ENCODE data around the gene RMRP.

The RMRP gene

DNA sequence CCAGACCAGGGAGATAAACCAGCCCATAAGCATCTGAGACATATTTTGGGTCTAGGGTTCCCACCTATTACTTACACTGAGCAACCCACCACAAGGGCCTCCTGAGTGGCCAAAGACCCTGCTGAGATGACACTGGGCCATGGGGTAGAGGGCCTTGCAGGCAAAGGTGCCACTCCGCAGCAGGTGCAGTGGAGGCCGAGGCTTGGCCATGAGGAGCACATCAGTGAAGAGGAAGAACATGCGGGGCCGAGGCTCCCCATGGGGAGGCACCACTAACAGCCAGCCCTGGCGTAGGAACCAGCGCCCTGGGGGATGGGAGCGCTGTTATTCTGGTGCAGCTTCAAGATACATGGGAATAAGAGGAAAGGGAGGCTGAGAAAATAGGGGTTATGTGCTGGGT, 4.6 kb upstream of the RMRP start:
- peaks cover 60% of the 10 kb centered on the region for H3K4me1 Mint-ChIP-seq (ENCODE audit: low read depth)
- peak overlapping the region; percentile 12 for H3K27ac Mint-ChIP-seq
- peaks cover 2% of the 10 kb centered on the region for H3K36me3 Mint-ChIP-seq
- no peaks in the 10 kb centered on the region for H3K27me3 Mint-ChIP-seq
- no peaks in the 10 kb centered on the region for H3K9me3 Mint-ChIP-seq (ENCODE audit: low read depth)
- no peak overlapping the region for H3K4me3 Mint-ChIP-seq

DNA sequence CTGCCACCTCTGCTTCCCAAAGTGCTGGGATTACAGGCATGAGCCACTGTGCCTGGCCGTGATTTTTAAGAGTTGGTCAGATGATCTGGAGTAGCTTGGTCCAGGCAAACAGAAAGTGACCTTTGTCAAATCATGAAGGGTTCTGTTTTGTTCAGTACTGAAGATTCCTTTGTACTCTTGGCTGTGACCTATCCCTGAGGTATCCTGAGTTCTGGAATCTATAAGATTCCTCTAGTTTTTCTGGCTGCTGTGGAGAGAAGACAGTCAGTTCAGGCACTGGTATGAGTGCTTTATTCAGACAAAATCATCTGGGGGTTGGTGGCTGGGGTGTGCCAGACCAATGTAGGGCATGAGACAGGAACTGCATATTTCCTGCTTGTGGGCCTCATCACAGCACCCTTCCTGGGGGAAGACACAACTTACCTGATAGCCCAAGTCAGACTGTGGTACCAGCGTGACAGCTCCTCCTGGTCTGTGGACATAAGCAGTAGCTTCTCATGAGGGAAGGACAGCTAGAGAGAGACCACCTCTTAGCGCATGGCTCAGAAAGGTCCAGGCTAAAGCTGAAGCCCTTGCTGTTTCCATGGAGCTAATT, 4.0 kb upstream of the RMRP start:
- Mint-ChIP-seq H3K9me3 (ENCODE audit: low read depth) (no peaks in the 10 kb centered on the region), H3K4me1 (ENCODE audit: low read depth) (peaks cover 66% of the 10 kb centered on the region), H3K27ac (peak overlapping the region; percentile 89), H3K4me3 (peak overlapping the region; percentile 23), H3K36me3 (peaks cover 2% of the 10 kb centered on the region), H3K27me3 (no peaks in the 10 kb centered on the region)

GRCh38 chr9:35660966-35661415, 3.2 kb upstream of the RMRP start:
- peak overlapping the region; percentile 13 for H3K4me3 Mint-ChIP-seq
- peaks cover 2% of the 10 kb centered on the region for H3K36me3 Mint-ChIP-seq
- peak overlapping the region; percentile 22 for H3K27ac Mint-ChIP-seq

DNA sequence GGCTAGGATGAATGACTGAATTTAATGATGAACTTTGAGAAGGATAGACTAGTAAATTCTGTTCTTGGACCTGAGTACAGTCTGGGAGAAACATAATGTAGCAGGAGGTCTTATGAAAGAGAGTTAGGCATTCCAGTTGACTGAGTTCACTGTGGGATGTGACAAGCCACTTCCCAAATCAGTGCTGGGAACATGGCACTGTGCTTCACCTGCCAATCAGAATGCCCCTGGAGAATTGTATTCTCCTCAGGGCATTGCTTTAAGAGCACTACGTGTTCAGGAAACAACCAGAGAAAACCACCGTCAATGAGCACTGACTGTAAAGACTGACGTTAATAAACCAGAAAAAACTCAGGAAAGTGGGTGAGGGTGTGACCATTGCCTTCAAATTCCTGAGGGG, 1.5 kb upstream of the RMRP start:
- Mint-ChIP-seq H3K9me3 (ENCODE audit: low read depth) (no peaks in the 10 kb centered on the region), H3K4me1 (ENCODE audit: low read depth) (peaks cover 71% of the 10 kb centered on the region), H3K36me3 (peaks cover 2% of the 10 kb centered on the region), H3K27ac (peak overlapping the region; percentile 70), H3K27me3 (no peaks in the 10 kb centered on the region), H3K4me3 (peak overlapping the region; percentile 85)

More at GRCh38 chr9:35660966-35661415, 3.2 kb upstream of the RMRP start:
- no peaks in the 10 kb centered on the region for H3K9me3 Mint-ChIP-seq (ENCODE audit: low read depth)
- no peaks in the 10 kb centered on the region for H3K27me3 Mint-ChIP-seq
- peaks cover 71% of the 10 kb centered on the region for H3K4me1 Mint-ChIP-seq (ENCODE audit: low read depth)

- Mint-ChIP-seq H3K27me3 (no peaks in the 10 kb centered on the region), H3K4me3 (peak overlapping the region; percentile 85), H3K27ac (peak overlapping the region; percentile 70), H3K9me3 (ENCODE audit: low read depth) (no peaks in the 10 kb centered on the region), H3K4me1 (ENCODE audit: low read depth) (peaks cover 68% of the 10 kb centered on the region), H3K36me3 (peaks cover 2% of the 10 kb centered on the region)
Measured at GRCh38 chr9:35658968-35659220, 1.1 kb upstream of the RMRP start.

DNA sequence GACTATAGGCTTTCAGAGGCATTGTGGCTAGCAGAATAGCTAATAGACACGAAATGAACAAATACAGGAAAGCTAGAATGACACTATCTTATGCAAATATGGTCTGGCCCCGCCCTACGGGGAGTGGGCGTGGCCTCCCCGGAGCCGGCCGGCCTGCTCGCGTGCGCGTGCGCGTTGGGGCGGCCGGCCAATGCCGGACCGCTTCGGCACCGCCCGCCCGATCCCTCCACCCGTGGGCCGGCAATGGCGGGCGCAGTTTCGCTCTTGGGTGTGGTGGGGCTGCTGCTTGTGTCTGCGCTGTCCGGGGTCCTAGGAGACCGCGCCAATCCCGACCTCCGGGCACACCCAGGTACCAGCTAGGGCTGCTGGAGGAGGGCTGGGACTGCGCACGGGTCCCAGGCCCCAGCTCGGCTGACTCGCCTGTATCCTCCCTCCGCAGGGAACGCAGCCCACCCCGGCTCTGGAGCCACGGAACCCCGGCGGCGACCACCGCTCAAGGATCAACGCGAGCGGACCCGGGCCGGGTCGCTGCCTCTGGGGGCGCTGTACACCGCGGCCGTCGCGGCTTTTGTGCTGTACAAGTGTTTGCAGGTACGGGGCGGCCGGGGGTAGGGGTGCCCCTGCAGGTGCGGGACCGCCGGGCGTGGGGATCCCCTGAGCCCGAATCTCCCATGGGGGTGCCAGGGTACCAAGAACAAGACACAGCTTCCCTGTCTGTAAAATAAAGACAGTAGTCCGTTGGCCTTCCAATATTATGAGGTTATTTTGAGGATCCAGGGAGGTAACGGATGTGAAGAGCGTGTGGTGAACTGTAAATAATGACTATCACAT, 533 bp upstream of the RMRP start, which contains the start of gene CCDC107:
TSS of gene CCDC107 (plus strand) at position 156 of the 831 bp plus-strand sequence. CDS start at position 244, 88 bp downstream.
- peak within 1 kb of the TSS; percentile 99 for H3K27ac Mint-ChIP-seq
- peaks cover 67% of the 10 kb centered on the region for H3K4me1 Mint-ChIP-seq (ENCODE audit: low read depth)
- peak within 1 kb of the TSS; percentile 85 for H3K4me3 Mint-ChIP-seq
- no peaks in the 10 kb centered on the region for H3K27me3 Mint-ChIP-seq
- H3K9me3 Mint-ChIP-seq (ENCODE audit: low read depth), result no peaks in the 10 kb centered on the region
- H3K36me3 Mint-ChIP-seq, result peaks cover 2% of the 10 kb centered on the region

DNA sequence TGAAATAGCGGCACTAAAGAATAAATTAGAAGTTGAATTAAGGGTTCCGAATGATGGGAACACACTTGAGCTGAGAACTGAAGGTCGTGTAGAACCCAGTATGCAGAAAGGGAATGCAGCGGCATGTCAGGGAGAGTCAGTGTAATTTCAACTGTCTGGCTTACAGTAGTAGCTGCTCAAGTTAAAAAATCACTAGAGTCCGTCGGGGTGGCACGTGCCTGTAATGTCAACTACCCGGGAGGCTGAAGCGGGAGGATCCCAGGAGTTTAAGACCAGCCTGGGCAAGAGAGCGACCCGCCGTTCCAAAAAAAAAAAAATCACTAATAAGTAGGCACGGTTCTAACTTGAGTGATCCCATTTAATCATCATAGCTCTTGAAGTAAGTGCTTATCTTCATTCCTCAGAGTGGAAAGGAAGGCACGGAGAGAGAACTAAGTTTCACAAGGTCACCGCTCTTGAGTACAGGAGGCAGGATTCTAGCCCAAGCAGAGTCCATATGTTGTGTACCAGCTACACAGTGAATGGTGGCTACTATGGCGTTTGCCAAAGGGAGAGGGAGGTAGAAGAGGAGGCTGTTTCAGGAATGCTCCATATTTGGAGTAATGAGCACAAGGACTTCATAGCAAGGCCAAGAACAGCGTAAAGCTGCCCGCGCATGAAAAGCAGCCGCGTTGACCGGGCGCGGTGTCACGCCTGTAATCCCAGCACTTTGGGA, 831 bp downstream of the RMRP start:
- Mint-ChIP-seq H3K36me3 (peaks cover 2% of the 10 kb centered on the region), H3K27me3 (no peaks in the 10 kb centered on the region), H3K4me1 (ENCODE audit: low read depth) (peaks cover 64% of the 10 kb centered on the region)

DNA sequence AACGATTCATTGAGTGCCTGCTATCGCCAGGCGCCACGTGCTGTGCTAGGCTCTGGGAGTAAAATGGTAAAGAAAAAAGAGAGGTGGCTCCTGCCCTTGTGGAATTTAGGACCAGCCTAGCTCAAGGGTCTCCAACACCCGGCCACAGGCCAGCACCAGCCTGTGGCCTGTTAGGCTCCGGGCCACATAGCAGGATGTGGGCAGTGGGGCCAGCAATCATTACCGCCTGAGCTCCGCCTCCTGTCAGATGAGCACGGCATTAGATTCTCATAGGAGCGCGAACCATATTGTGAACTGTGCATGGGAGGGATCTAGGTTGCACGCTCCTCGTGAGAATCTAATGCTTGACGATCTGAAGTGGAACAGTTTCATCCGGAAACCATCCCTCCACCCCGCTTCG, 1.5 kb downstream of the RMRP start:
- Mint-ChIP-seq H3K4me3 (peak overlapping the region; percentile 85), H3K9me3 (ENCODE audit: low read depth) (no peaks in the 10 kb centered on the region), H3K27me3 (no peaks in the 10 kb centered on the region), H3K36me3 (peaks cover 2% of the 10 kb centered on the region), H3K27ac (peak overlapping the region; percentile 99), H3K4me1 (ENCODE audit: low read depth) (peaks cover 66% of the 10 kb centered on the region)

More for the DNA sequence above, 831 bp downstream of the RMRP start:
- Mint-ChIP-seq H3K4me3 (peak overlapping the region; percentile 85), H3K27ac (peak overlapping the region; percentile 99), H3K9me3 (ENCODE audit: low read depth) (no peaks in the 10 kb centered on the region)

GRCh38 chr9:35653611-35654010, 4.2 kb downstream of the RMRP start:
- Mint-ChIP-seq H3K27me3 (no peaks in the 10 kb centered on the region), H3K9me3 (ENCODE audit: low read depth) (no peaks in the 10 kb centered on the region), H3K36me3 (no peaks in the 10 kb centered on the region), H3K27ac (no peak overlapping the region), H3K4me1 (ENCODE audit: low read depth) (peaks cover 60% of the 10 kb centered on the region), H3K4me3 (no peak overlapping the region)

- peaks cover 66% of the 10 kb centered on the region for H3K4me1 Mint-ChIP-seq (ENCODE audit: low read depth)
- H3K9me3 Mint-ChIP-seq (ENCODE audit: low read depth), result no peaks in the 10 kb centered on the region
- H3K4me3 Mint-ChIP-seq, result no peak overlapping the region
- H3K27me3 Mint-ChIP-seq, result no peaks in the 10 kb centered on the region
- no peaks in the 10 kb centered on the region for H3K36me3 Mint-ChIP-seq
- H3K27ac Mint-ChIP-seq, result no peak overlapping the region
Measured at GRCh38 chr9:35652829-35653209, 5.0 kb downstream of the RMRP start.

DNA sequence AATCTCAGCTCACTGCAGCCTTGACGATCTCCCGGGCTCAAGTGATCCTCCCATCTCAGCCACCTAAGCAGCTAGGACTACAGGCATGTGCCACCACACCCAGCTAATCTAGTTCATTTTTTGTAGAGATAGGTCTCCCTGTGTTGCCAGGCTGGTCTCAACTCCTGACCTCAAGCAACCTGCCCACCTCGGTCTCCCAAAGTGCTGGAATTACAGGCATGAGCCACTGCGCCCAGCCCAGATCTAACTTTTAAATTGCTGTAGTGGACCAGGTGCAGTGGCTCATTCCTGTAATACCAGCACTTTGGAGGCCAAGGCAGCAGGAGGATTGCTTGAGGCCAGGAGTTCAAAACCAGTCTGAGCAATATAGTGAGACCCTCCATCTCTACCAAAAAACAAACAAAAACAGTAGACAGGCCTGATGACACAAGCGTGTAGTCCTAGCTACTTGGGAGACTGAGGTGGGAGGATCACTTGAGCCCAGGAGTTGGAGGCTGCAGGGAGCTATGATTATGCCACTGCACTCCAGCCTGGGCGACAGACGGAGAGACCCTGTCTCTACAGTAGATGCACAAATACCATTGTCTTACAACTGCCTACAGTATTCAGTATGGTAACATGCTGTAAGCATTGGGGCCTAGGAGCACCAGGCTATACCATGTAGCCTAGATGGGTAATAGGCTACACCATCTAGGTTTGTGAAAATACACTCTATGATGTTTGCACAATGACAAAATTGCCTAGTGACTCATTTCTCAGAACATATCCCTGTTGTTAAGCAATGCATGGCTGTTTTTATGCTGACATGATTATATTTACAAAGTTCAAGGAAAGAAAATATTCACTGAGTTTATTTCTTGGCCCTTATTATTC, 5.6 kb downstream of the RMRP start:
- Mint-ChIP-seq H3K27me3 (no peaks in the 10 kb centered on the region), H3K9me3 (ENCODE audit: low read depth) (no peaks in the 10 kb centered on the region), H3K36me3 (no peaks in the 10 kb centered on the region), H3K4me1 (ENCODE audit: low read depth) (peaks cover 66% of the 10 kb centered on the region), H3K27ac (peak overlapping the region; percentile 91), H3K4me3 (peak overlapping the region; percentile 38)

DNA sequence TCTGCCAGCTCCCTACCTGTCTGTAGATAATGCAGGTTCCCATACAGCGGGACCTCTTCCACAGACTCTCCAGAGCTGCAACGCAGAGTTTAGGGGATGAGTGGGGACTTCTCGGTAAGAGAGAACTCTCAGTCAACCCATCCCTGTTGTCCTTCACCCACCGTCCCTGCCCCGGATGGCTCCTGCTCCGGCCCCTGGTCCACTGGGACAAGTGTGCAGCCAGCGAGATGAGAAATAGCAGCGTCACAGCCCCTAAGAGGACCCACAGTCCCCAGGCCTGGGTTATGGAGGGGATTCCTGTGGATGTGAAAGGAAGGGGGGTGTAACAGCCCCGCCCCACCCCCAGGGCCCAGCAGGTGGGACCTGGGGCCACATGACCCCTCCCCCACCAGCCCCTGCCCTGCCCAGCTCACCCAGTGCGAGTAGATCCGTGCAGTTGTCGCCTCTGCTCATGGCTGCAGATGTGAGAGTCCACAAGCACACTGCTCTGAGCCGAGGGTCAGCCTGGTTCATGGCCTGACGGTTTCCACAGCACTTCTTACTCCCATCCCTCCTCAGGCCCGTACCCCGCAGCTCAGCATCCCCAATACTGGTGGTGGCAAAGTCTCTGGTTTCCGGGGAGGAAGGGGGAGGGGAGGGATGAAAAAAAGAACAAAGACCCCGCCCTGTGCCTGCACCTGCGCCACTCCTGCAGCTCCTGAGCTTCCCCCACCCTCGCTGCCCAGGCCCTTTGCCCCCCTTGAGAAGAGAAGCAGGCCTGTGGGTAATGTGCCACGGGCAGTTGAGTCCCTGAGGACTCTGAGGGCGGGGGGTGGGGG, 7.3 kb downstream of the RMRP start, which contains the start of gene SIT1:
TSS of gene SIT1 (minus strand) at position 591 of the 818 bp plus-strand sequence. CDS start at position 513, 78 bp downstream.
- H3K4me3 Mint-ChIP-seq, result peak within 1 kb of the TSS; percentile 85
- H3K4me1 Mint-ChIP-seq (ENCODE audit: low read depth), result peaks cover 61% of the 10 kb centered on the region
- no peaks in the 10 kb centered on the region for H3K9me3 Mint-ChIP-seq (ENCODE audit: low read depth)
- H3K27ac Mint-ChIP-seq, result peak within 1 kb of the TSS; percentile 91
- no peaks in the 10 kb centered on the region for H3K36me3 Mint-ChIP-seq
- no peaks in the 10 kb centered on the region for H3K27me3 Mint-ChIP-seq

DNA sequence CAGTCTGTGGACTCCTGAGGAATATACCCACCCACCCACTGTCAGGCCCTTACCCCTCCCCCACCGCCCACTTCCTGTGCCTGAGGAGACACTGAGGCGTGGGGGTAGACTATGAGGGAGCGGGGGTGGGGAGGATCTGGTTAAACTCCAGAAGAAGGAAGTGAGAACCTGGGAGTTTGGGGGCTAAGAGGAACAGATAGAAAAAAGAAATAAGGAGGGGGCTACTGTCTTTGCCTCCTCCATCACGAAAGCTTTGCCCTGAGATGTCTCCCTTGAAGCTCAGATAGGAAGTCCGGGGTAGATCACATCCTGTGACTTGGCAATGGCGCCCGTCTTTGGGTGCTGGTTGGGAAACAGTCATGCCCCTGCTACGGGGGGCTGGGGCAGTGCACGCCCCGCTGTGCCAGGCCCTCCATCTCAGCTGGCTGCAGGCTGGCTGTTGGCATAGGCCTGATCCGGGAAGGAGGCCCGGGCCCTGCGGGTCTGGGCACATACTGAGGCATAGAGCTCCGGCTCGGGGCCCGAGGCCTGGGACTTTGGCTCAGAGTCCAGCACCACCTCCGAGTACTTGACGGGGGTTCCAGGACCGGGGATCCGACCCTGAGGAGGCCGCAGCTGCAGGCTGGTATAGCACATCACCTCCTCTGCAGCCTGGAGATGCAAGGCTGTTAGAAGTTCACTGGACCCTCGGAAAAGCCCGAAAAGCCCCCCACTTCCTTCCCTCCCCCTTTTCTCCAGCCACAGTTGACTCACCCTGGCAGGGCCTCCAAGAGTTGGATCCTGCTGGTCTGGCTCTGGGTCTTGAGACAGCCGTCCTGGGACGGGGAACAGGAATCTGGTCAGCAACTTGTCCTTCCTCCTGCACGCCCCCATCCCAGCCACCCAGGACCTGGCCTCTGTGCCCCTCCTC, 8.1 kb downstream of the RMRP start:
- peaks cover 64% of the 10 kb centered on the region for H3K4me1 Mint-ChIP-seq (ENCODE audit: low read depth)
- no peaks in the 10 kb centered on the region for H3K36me3 Mint-ChIP-seq
- H3K27me3 Mint-ChIP-seq, result no peaks in the 10 kb centered on the region
- peak overlapping the region; percentile 91 for H3K27ac Mint-ChIP-seq
- no peaks in the 10 kb centered on the region for H3K9me3 Mint-ChIP-seq (ENCODE audit: low read depth)
- H3K4me3 Mint-ChIP-seq, result peak overlapping the region; percentile 85

Data from activated naive CD8-positive, alpha-beta T cell (primary cell).